ENCODE measurements around the gene CCDC106. TPM values are rescaled to one million over a fixed set of nuclear protein-coding genes. Genes with fewer than 3 reads are reported as not detected.

The CCDC106 gene
- total RNA-seq, 1 donor: 1.9 TPM

DNA sequence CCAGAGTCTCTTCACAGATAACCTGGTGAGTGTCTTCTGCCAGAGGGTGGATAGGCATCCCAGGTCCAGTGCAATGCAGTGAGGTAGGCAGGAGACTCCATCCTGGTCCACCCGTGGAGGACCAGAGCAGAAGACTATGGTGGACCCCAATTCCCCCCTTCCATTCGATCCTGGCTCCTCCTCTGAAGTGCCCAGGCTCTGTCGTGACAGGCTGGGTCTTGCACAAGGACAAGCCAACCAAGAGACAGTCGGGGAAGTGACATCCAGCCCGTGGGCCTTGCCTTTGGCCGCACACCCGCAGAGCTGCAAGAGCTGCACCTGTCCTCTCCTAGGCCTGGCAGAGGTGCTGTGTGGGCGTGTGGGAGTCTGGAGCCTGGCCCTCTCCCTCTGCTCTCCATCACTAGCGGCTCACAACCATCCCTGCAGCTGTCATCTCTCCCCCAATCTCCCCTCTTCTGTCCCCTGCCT, 26.8 kb upstream of the CCDC106 start:
- H3K9me3 ChIP-seq (ENCODE audit: low read depth, low read length): no peaks in the 10 kb centered on the region
- H3K27me3 ChIP-seq (ENCODE audit: insufficient read depth, low read length): no peaks in the 10 kb centered on the region
- no peak overlapping the region for H3K4me3 ChIP-seq (ENCODE audit: low read length)
- peaks cover 60% of the 10 kb centered on the region for H3K4me1 ChIP-seq (ENCODE audit: insufficient read depth, low read length)

DNA sequence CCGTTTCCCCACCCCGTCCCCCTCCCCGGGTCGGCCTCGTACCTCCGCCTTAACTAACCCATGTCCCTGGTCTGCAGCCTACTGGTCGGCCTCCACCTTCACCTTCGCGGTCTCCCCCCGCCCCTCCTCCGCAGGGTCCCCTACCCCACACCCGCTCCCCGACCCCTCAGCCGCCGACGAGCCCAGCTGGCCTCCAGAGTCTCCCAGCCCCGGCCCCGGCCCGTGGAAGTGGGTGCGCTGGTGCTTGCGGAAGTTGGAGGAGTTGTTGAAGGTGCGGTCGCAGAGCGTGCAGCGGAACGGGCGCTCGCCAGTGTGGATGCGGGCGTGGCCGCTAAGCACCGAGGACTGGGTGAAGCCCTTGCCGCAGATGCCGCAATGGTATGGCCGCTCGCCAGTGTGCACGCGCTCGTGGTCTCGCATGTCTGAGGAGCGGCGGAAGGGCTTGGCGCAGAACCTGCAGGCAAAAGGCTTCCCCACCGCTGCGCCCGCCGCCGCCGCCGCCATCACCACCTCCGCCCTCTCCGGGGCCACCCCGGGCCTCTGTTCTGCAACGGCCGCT, 26.3 kb upstream of the CCDC106 start:
- H3K4me1 ChIP-seq (ENCODE audit: insufficient read depth, low read length): peaks cover 62% of the 10 kb centered on the region
- H3K9me3 ChIP-seq (ENCODE audit: low read depth, low read length): no peaks in the 10 kb centered on the region

DNA sequence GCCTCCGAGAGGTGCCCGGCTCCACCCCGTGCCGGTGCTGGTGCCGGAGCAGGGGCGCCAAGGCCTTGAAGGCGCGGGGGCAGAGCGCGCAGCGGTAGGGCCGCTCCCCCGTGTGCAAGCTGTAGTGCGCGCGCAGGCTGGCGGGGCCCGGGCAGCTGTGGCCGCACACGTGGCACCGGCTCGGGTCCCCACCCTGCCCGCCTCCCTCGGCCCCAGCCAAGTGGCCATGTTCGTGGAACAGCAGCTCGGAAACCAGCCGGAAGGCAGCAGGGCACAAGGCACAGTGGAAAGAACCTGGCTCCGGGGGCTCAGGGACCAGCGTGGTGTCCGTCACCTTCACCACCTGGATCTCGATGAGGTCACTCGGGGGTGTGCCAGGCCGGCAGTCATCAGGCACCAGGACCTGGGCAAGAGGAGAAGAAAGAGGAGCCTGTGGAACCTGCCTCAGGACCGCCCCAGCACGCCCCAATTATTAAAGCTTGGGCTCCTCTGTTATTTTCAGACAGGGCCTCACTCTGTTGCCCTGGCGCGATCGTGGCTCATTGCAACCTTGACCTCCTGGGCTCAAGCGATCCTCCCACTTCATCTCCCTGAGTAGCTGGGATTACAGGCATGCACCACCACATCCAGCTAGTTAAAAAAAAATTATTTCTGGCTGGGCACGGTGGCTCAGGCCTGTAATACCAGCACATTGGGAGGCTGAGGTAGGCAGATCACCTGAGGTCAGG, 25.6 kb upstream of the CCDC106 start:
- no peak overlapping the region for H3K4me3 ChIP-seq (ENCODE audit: low read length)
- H3K4me1 ChIP-seq (ENCODE audit: insufficient read depth, low read length): peaks cover 67% of the 10 kb centered on the region
- no peaks in the 10 kb centered on the region for H3K27me3 ChIP-seq (ENCODE audit: insufficient read depth, low read length)
- no peaks in the 10 kb centered on the region for H3K9me3 ChIP-seq (ENCODE audit: low read depth, low read length)

More for the DNA sequence above, 26.3 kb upstream of the CCDC106 start:
- no peaks in the 10 kb centered on the region for H3K27me3 ChIP-seq (ENCODE audit: insufficient read depth, low read length)
- no peak overlapping the region for H3K4me3 ChIP-seq (ENCODE audit: low read length)

DNA sequence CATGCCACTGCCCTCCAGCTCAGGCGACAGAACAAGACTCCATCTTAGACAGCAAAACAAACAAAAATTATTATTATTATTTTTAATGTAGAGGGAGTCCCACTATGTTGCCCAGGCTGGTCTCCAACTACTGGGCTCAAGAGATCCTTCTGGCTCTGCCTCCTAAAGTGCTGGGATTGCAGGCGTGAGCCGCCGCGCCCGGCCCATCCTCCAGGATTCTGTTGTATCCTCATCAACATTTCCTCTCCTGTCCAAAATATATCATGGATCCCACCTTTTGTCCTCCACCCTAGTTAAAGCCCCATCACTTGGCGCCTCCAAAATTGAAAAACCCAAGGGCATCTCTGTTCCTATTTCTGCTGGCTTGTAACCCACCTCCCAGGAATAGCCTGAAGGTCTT, 24.9 kb upstream of the CCDC106 start:
- Histone ChIP-seq H3K4me1 (ENCODE audit: insufficient read depth, low read length) (peaks cover 62% of the 10 kb centered on the region), H3K9me3 (ENCODE audit: low read depth, low read length) (no peaks in the 10 kb centered on the region), H3K27me3 (ENCODE audit: insufficient read depth, low read length) (no peaks in the 10 kb centered on the region), H3K4me3 (ENCODE audit: low read length) (no peak overlapping the region)

DNA sequence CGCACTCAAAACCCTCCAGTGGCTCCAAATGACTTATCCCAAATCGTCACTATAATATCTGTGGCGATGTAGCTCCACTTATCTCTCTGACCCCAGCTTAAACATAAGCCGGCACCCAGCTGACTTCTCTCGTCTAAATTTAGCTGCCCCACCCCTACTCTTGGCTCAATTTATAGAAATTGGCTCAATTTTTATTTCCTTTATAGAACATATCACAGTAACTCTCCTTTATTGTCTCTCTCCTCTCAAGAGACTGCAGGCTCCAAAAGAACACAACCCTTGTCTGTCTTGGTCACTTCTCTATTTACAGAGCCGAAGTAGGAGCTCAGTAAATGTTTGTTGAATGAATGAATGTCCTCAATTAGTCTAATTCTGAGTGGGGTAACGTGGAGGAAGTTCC, 24.5 kb upstream of the CCDC106 start:
- no peaks in the 10 kb centered on the region for H3K9me3 ChIP-seq (ENCODE audit: low read depth, low read length)
- H3K4me3 ChIP-seq (ENCODE audit: low read length): no peak overlapping the region
- peaks cover 58% of the 10 kb centered on the region for H3K4me1 ChIP-seq (ENCODE audit: insufficient read depth, low read length)
- no peaks in the 10 kb centered on the region for H3K27me3 ChIP-seq (ENCODE audit: insufficient read depth, low read length)

DNA sequence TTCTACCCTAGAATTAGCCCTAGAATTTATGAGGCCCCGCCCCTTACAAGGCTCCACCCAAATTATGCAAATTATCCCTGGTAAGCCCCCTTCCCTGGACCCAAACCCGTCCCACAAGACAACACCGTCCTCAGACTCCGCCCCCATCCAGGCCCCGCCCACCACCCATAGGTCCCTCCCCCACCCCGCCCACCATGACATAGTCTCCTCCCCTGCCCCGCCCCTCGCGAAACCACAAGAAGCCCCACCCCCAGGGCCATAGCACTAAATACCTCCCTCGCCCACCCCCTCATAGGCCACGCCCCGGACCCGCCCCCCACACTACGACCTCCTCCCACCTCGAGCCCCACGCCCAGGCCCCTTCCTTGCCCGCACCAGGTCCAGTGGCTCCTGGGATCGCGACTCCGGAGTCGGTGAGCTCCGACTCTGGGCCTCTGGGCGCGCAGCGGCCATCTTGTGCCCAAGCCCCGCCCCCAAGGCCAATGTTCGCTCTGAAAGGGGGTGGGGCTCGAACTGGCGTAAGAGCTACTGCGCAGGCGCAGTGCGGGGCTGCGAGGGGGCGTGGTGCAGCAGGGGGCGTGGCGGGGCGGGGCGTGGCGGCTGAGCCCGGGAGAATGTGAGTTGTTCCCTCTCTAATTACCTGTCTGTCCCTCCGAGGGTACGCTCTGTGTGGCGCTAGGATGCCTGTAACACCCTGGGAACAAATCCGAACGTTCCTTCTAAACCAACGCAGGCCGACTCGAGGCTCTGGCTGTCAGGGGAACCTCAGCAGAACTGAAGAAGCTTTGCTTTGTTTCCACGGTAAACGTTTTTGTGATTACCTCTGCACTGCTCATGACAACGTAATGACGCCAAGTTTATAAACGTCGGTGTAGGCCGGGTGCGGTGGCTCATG, 23.7 kb upstream of the CCDC106 start, which contains the start of gene ZNF784:
Gene ZNF784 (minus strand): TSS at position 458 of the 895 bp plus-strand sequence. CDS start 5 bp downstream, at position 453.
- no peaks in the 10 kb centered on the region for H3K9me3 ChIP-seq (ENCODE audit: low read depth, low read length)
- H3K4me1 ChIP-seq (ENCODE audit: insufficient read depth, low read length): peaks cover 50% of the 10 kb centered on the region
- no peaks in the 10 kb centered on the region for H3K27me3 ChIP-seq (ENCODE audit: insufficient read depth, low read length)
- peak within 1 kb of the TSS; percentile 38 for H3K4me3 ChIP-seq (ENCODE audit: low read length)

DNA sequence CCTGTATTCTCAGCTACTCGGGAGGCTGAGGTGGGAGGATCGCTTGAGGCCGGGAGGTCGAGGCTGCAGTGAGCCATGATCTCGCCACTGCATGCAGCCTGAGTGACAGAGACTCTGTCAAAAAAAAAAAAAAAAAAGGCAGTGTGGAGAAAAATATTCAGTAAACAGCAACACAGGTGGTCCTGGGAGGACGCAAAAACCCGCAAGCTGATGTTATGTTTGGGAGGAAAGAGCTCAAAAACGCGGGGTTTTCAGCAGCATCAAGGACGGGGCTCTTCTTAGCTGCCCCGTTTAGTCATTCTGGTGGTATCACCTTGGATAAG, 23.0 kb upstream of the CCDC106 start:
- H3K4me1 ChIP-seq (ENCODE audit: insufficient read depth, low read length): peaks cover 44% of the 10 kb centered on the region
- H3K27me3 ChIP-seq (ENCODE audit: insufficient read depth, low read length): no peaks in the 10 kb centered on the region
- peak overlapping the region; percentile 38 for H3K4me3 ChIP-seq (ENCODE audit: low read length)
- H3K9me3 ChIP-seq (ENCODE audit: low read depth, low read length): no peaks in the 10 kb centered on the region

DNA sequence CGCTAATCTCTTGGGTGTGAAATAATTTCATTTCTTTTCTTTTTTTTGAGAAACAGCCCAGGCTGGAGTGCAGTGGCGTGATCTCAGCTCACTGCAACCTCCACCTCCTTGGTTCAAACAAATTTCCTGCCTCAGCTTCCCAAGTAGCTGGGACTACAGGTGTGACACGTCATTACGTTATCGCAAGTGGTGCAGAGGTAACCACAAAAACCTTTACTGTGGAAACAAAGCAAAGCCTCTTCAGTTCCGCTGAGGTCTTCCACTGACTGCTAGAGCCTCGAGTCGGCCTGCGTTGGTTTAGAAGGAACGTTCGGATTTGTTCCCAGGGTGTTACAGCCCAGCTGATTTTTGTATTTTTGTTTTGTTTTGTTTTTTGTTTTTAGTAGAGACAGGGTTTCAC, 21.7 kb upstream of the CCDC106 start:
- H3K9me3 ChIP-seq (ENCODE audit: low read depth, low read length): no peaks in the 10 kb centered on the region
- peaks cover 30% of the 10 kb centered on the region for H3K4me1 ChIP-seq (ENCODE audit: insufficient read depth, low read length)
- no peak overlapping the region for H3K4me3 ChIP-seq (ENCODE audit: low read length)
- no peaks in the 10 kb centered on the region for H3K27me3 ChIP-seq (ENCODE audit: insufficient read depth, low read length)

DNA sequence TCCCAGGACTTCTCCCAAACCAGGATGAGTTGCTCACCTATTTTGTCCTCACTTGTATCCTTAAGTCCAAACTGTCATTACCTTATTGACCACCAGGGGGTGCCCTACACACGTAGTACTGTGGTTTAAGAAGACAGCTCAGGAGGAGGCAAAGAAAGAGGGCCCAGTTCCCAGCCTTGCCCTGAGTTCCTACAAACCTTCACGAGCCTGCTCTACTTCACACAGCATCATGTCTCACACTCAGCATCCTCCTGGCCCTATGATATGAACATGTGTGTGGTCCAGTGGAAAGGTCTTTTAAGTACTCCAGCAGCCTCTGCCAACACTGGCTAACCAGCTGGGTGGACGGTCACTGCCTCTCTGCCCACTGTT, 15.6 kb upstream of the CCDC106 start:
- Histone ChIP-seq H3K4me3 (ENCODE audit: low read length) (no peak overlapping the region), H3K9me3 (ENCODE audit: low read depth, low read length) (no peaks in the 10 kb centered on the region), H3K4me1 (ENCODE audit: insufficient read depth, low read length) (peaks cover 48% of the 10 kb centered on the region)

DNA sequence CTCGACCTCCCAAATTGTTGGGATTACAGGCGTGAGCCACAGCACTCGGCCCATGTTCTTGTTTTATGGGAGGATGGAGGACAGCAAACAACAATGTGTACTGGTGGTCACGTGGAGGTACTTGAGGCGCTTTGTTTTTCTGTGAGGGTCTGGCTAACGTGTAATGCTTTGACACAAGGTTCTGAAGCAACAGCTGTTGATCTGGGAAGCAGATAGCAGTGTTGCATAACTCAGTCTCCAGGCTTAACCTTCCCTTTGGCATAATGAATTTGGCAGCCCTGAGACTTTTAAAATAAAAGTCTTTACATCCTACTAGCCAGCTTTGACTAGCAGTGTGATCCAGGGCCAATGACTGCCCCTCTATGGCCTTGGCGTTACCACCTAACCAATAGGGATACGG, 14.2 kb upstream of the CCDC106 start:
- Histone ChIP-seq H3K27me3 (ENCODE audit: insufficient read depth, low read length) (no peaks in the 10 kb centered on the region), H3K4me3 (ENCODE audit: low read length) (no peak overlapping the region), H3K4me1 (ENCODE audit: insufficient read depth, low read length) (peaks cover 56% of the 10 kb centered on the region), H3K9me3 (ENCODE audit: low read depth, low read length) (no peaks in the 10 kb centered on the region)

More for the DNA sequence above, 15.6 kb upstream of the CCDC106 start:
- no peaks in the 10 kb centered on the region for H3K27me3 ChIP-seq (ENCODE audit: insufficient read depth, low read length)

DNA sequence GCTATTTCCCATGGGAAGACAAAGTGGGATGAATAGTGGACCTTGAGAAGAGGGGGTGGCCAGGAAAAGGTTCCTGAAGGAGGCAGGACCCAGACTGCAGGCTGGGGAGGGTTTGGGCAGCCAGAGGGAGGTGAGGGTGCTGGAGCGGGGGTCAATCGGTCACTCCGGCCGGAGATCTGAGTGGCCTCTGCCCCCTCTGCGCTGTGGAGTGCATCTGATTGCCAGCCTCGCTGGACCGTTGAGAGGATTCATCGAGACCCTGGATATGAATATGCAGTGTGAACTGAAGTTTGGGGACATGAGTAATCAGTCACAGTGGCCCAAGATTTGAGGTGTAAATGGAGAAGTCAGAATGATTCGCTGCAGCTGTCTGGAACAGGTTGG, 12.7 kb upstream of the CCDC106 start:
- Histone ChIP-seq H3K9me3 (ENCODE audit: low read depth, low read length) (no peaks in the 10 kb centered on the region), H3K4me1 (ENCODE audit: insufficient read depth, low read length) (peaks cover 66% of the 10 kb centered on the region), H3K4me3 (ENCODE audit: low read length) (peak overlapping the region; percentile 75), H3K27me3 (ENCODE audit: insufficient read depth, low read length) (no peaks in the 10 kb centered on the region)

DNA sequence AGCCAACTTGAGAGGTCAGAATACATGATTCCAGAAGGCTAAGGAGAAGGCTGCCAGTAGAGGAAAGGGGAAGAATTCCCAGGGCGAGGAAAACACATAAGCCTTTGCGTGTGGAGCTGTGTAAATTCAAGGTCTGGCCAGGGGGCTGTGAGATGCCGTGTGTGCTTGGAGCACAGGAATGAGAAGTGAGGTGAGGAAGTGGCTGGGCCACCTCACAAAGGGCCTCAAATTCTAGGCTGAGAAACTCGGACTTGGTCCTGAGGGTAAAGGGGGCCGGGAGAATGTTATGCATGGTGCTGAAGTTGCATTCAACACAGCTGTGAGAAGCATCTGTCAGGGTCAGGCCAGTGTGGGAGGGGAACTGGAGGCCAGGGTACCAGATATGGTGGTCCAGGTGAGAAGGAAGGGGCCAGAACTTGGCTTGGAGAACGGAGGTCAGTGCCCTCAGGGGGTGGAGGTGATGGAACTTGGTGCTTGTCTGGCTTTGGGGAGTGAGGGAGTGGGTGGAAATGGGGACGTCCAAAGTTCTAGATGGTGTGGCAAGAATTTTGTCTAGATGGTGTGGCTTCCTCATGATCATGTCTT, 12.1 kb upstream of the CCDC106 start:
- Histone ChIP-seq H3K4me3 (ENCODE audit: low read length) (peak overlapping the region; percentile 75), H3K9me3 (ENCODE audit: low read depth, low read length) (no peaks in the 10 kb centered on the region), H3K27me3 (ENCODE audit: insufficient read depth, low read length) (no peaks in the 10 kb centered on the region), H3K4me1 (ENCODE audit: insufficient read depth, low read length) (peaks cover 69% of the 10 kb centered on the region)

DNA sequence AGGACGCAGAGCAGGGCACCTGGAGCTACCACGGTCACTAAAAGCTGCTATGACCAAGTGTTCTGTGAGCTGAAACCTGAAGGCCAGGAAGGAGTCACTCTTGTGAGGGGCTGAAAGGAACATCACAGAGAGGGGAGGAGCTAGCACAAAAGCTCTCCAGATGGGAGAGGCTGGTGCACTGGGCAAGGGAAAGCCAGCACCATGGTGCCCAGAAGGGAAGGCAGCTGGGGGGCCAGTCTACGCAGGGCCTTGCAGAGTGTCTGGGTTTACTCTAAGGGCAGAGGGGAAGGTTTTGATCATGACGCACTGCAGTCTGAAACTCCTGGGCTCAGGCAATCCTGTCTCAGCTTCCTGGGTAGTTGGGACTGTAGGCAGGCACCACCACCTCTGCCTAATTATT, 11.3 kb upstream of the CCDC106 start:
- Histone ChIP-seq H3K9me3 (ENCODE audit: low read depth, low read length) (no peaks in the 10 kb centered on the region), H3K4me3 (ENCODE audit: low read length) (no peak overlapping the region), H3K27me3 (ENCODE audit: insufficient read depth, low read length) (no peaks in the 10 kb centered on the region), H3K4me1 (ENCODE audit: insufficient read depth, low read length) (peaks cover 72% of the 10 kb centered on the region)

DNA sequence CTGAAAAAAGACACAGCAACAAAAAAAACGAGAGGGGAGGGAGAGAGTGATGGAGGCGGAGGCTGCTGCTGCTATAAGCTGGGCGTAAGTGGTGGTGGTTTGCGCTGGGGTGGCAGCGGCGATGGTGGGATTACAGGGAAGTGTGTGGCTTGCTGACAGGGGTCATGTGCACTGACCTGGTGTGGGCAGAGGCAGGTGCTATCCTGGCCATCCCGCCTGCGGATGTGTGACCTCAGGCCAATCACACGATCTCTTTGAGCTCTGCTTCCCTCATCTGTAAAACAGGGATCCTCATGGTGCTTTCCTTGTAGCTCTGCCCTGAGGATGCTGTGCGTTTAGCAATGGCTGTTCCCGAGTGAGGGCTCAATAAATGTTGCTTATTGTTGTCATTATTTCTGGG, 10.5 kb upstream of the CCDC106 start:
- H3K4me3 ChIP-seq (ENCODE audit: low read length): no peak overlapping the region
- peaks cover 71% of the 10 kb centered on the region for H3K4me1 ChIP-seq (ENCODE audit: insufficient read depth, low read length)
- no peaks in the 10 kb centered on the region for H3K27me3 ChIP-seq (ENCODE audit: insufficient read depth, low read length)
- no peaks in the 10 kb centered on the region for H3K9me3 ChIP-seq (ENCODE audit: low read depth, low read length)

DNA sequence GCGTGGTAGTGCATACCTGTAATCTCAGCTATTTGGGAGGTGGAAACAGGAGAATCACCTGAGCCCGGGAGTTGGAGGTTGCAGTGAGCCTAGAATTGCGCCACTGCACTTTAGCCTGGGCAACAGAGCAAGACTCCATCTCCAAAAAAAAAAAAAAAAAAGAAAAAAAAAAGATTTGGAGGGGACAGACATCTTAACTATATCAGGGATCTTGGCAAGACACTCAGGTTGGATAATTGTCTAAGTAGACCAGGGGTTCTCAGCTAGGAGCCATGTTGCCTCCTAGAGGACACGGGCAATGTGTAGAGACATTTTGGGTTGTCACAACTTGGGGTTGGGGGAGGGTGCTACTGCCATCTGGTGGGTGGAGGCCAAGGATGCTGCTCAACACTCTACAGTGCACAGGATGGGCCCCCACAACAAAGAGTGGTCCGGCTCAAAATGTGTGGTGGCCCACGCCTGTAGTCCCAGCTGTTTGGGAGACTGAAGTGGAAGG, 9.1 kb upstream of the CCDC106 start:
- no peak overlapping the region for H3K4me3 ChIP-seq (ENCODE audit: low read length)
- no peaks in the 10 kb centered on the region for H3K9me3 ChIP-seq (ENCODE audit: low read depth, low read length)
- no peaks in the 10 kb centered on the region for H3K27me3 ChIP-seq (ENCODE audit: insufficient read depth, low read length)
- peaks cover 74% of the 10 kb centered on the region for H3K4me1 ChIP-seq (ENCODE audit: insufficient read depth, low read length)
